ENCODE measurements around the gene CHRND.

Gene CHRND

DNA sequence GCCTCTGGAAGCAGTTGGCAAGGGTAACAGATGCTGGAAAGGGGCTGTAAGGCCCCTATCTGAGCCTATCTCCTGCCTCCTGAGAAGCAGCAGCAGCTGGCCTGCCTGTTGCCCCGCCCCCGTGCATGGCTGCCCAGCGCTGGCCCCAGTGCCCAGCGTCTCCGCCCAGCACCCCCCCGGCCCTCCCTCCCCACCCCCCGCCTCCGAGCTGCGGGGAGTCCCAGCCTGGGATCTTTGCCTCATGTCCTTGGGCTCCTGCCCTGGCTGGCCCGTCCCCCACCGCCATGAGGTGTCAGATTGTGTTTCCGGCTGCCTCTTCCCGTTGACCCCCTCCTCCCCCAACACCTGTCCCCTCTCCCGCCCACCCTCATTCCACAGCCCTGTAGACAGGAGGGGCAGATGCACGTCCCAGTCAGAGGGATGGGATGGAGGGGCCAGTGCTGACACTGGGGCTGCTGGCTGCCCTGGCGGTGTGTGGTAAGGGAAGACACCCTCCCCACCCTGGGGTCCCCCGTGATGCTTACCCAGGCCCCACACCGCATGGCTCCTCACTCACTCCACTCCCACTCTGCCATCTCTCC, at the start of gene CHRND:
Gene CHRND, plus strand, starts transcription at position 370 of the 581 bp plus-strand sequence. Its CDS starts 56 bp downstream, at position 426.
- DNase-seq = no peak

GRCh38 chr2:232476791-232477190, 49.2 kb upstream of the CHRND start:
- no peak for DNase-seq

DNA sequence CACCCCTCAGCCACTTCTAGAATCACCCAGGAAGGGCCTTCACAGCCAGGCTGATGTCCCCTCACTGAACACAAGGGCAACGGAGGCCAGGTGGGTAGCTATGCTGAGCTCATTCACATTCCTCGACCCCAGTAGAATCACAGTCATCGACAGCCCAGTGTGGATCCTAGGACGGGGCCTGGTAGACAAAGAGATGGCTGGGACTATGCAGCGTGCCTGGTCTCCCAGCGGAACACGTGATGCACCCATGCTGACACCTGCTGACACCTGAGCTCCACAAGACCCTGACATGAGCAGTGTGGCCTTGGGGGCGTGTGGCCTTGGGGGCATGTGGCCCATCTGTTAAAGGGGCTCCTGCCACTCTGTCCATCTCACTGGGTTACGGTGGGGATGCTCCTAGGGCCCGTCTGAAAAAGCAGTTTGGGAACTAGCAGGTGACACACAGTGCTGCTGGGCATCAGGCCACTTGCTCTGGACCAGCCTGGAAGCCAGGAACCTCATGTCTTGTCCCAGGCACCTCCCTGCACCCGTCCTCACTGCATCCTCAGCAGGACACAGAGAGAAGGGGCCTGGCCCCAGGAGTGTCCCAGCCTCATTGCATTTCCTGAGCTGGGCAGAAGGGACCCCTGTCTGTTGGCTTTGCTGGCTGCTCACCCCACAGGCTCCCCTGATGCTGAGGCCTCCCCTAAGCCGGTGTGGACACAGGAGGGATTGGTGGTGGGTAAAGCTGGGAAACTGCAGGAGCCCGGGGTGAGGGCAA, 48.0 kb upstream of the CHRND start:
- no peak for DNase-seq

- no peak for DNase-seq
These were observed 47.2 kb upstream of the CHRND start for GRCh38 chr2:232478571-232479340.

DNA sequence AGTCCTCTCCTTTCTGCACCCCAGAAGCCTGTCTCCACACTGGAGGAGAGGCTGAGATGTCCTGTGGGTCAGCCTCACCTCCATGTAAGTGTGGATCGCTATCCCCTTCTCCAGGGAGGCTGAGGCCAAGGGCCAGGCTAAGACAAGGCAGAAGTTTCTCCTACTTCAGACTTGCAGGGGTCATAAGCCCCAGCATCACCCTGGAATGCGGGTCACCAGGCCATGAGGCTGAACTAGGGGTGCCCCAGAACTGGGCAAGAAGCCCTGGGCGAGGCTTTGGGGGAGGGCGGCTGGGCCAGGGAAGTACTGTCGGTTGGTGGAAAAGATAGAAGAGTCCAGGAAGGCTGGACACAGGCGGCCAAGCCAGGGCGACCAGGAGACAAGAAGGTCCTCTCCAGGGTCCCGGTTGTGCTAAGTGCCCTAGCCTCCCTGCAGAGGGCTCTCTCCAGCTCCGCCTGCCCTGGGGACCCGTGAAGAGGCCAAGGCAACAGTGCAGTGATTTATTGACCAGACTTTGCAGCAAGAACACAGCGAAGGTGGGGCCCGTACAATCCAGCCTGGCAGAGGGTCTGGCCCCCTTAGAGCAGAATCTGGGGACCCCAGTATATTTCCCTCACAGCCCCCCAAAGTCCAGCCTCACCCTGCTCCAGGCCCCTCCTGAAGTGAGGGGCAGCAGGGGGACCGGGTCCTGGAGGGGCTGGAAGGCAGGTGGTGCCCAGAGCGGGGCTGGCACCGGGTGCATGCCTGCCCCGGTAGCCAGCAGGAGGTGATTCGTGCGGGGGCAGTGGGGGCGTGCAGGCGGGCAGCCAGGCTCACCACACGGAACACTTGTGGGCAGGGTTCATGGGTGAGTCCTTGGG, 46.4 kb upstream of the CHRND start:
- DNase-seq = no peak

- DNase-seq = no peak
These were observed 45.5 kb upstream of the CHRND start for GRCh38 chr2:232480201-232481190.

- no peak for DNase-seq
These were observed 44.4 kb upstream of the CHRND start for GRCh38 chr2:232481322-232482140.

DNA sequence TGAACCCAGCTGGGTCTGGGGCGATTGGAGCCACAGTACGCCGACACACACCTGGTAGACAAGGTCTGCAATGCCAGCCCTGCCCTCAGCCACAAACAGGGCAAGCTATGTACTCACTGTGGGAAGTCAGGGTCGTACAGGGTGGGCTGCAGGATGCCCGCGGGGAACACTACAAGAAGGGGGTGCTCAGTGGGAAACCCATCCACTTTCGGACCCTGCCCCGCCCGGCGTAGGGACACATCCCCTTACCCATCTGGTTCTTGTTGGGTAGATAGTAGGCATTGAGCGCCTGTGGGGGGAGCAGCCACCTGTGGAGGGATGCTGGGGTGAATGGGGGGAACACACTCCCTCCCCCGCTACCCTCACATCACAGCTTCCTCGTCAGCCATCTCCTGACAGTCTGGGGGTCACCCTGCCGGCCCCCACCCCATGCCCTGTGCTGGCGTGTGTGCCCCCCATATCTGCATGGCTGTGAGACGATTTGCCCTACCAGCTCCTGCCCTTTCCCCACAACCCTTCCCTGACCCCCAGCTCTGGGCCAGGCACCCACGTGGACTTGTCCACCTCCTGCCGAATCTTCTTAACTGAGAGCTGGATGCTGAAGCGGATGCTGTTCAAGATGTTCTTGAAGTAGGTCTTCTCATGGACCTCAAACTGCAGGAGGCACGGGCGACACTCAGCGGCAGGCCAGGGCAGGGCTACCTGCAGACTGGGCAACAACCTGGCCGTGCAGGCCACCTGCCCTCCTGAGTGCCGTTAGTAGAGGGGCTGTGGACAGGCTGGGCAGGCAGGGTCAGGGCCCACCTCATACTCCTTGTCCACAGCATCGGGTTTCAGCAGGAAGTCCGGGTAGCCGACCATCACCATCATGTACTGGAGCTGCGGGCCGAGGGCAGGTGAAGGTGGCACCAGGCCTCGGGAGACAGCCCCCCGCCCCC, 43.4 kb upstream of the CHRND start:
- no peak for DNase-seq

GRCh38 chr2:232483311-232483922, 42.5 kb upstream of the CHRND start:
- DNase-seq = no peak

DNA sequence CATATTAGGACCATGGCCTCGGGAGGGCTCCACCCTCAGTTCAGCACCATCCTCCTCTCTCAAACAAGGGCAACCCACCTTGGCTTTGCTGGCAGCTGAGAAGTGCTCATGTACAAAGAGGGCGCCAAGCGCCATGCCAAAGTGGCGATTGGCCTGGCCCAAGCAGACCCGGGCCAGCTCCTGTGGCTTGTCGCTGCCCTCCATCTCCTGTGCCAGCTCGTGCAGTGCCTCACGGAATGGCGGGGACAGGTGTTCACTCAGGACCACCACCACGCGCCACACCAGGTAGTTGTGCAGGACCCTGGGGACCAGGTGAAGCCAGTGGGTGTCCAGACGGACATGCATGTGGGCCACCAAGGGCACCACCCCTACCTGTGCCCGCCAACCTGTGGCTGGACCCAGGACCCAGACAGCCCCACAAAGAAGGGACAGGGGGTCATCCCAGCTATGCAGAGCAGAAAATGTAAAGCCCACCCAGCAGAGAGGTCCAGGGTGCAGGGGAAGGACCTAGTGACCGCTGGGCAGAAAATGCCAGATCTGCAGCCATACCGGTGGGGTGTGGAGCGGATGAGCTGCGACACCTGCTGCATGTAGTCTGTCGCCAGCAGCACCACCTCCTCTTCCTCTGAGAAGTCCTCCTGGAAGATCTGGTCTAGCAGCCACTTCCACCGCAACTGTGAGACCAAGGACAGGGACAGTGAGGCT, 41.9 kb upstream of the CHRND start:
- no peak for DNase-seq

GRCh38 chr2:232484628-232485347, 41.2 kb upstream of the CHRND start:
- no peak for DNase-seq

GRCh38 chr2:232485348-232485756, 40.6 kb upstream of the CHRND start:
- no peak for DNase-seq

DNA sequence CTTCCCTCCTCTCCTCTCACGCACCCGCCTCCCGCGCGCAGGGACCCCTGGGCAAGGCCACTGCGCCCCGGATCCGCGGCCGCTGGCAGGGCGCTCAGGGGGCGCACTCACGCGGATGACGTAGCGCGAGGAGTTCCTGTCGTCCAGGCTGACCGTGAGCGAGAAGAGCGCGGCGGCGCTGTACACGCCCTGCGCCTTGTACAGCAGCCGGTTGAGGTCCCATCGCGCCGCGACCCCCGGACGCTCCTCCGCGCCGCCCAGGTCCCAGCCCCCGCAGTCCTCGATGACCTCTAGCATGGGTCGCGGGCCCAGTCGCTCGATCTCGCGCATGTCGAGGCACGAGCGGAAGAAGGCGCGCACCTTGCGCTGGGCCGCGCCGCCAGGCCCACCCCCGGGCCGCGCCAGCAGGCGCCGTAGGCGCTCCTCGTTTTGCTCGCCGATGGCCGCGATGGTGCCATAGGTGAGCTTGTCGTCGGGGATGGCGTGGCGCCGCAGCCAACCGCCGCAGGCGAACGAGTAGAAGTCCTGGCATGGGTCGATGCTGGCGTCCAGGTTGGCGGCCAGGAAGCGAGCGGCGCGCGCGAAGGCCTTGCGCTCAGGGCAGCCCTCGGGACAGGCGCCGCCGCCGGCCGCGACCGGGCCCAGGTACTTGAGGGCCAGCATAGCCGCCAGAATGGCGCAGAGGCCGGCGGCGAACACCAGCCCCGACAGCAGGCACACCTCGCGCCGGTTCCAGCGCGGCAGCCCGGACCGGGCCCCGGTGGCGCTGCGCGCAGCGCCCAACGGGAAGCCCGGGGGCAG, 40.0 kb upstream of the CHRND start:
- DNase-seq = no peak

- DNase-seq = no peak
These were observed 39.2 kb upstream of the CHRND start for GRCh38 chr2:232486558-232487384.

DNA sequence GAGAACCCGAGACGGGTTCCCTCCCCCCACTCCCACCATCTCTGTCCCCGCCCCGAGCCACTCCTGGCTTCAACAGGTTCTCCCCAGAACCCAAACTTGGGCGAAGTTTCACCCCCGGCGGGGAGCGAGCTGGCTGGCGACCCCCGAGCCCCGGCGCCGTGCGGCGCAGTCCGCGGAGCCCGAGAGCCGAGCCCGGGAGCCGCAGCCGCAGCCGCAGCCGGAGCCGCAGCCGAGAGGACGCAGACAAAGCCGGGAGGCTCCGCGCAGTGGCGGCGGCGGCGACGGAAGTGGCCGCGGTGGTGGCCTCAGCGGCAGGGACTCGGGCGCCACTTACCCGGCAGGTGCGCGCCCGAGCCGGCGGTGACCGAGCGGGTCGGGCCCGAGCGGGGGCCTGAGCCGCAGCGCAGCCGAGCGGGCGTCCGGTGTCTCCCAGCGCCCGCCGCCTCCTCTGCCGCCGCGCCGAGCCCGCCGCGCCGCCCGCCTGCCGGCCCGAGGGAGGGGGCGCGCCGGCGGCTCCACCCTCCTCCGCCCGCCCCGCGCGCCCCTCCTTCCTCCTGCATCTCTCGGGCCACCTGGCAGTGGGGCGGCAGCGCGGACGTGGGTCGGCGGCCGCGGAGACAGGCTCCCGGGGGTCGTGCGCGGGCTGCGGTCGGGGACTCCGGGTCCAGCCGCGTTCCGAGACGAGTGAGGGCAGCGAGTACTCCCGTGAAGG, 38.4 kb upstream of the CHRND start, which contains the start of gene ECEL1:
Gene ECEL1, minus strand, starts transcription at position 450 of the 712 bp plus-strand sequence. CDS start 1,181 bp downstream, outside the sequence.
- DNase-seq = no peak

Data from EL (cell line).